GM18505 (cell line): ENCODE measurements around the gene TEX48.

Source experiments
- ATAC-seq: cut with Tn5 transposase; IDR thresholded peaks from one replicate; pipeline ENCODE4 v1.9.1; 2021; ENCODE audit not compliant: unreplicated experiment
- POLR2A ChIP-seq: IDR thresholded peaks from 4 replicates; pipeline ENCODE4 v1.6.1; 2011; ENCODE audit warnings: borderline replicate concordance; ENCODE audit not compliant: insufficient read depth, insufficient read length; ENCODE audit errors: extremely low read depth

The TEX48 gene

GRCh38 chr9:114641967-114642366, 40.0 kb downstream of the TEX48 start:
- no peak for ATAC-seq
- TF ChIP-seq POLR2A, result no peak

- no peak for TF ChIP-seq POLR2A
- ATAC-seq, result no peak
These were observed 43.6 kb downstream of the TEX48 start for GRCh38 chr9:114638404-114638803.

DNA sequence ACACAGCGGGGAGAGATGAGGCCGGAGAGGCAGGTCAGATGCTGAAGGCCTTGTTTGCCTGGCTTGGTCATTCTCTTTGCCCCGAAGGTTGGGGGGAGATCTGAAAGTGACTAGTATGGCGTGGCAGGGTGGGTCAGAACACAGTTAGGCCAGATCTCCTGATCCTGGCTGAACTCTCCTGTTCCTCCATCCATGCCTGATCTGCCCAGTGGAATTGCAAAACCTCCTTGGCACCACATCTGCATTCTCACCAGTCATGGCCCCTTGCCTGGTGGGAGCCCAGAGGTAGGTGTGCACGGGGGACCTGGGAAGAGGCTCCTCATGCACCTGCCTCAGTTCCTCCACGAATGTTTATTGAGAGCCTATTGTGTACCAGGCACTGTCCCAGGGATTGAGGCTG, 47.6 kb downstream of the TEX48 start:
- ATAC-seq, result no peak
- no peak for TF ChIP-seq POLR2A

DNA sequence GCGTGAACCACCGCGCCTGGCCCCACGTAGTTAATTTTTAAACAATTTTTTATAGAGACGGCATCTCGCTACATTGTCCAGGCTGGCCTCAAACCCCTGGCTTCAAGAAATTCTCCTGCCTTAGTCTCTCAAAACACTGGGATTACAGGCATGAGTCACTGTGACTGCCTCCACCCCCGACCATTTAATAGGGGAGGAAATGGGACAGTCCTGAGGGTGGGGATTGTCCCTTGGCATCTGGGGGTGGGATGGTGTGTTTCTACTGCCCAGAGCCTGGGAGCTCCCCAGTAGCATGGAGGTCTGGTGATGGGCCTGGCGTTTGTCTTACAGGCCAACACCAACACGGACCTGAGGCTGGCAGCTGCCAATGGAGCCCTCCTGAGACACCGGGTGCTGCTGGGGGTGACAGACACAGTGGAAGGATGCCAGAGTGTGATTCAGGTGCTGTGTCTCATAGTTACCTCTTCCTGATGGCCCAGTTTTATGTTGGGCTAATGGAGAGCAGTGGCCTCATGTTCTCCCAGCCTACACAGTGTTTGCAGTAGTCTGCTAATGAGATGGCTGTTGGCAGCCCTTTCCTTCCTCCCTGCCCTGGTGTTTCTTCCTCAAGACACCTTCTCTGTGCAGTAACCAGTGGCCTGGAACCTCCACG, 48.4 kb downstream of the TEX48 start:
- ATAC-seq, result no peak
- TF ChIP-seq POLR2A, result no peak

- no peak for TF ChIP-seq POLR2A
- ATAC-seq, result no peak
These were observed 50.8 kb downstream of the TEX48 start for GRCh38 chr9:114631166-114631565.

- ATAC-seq, result no peak
- TF ChIP-seq POLR2A, result no peak
These were observed 52.4 kb downstream of the TEX48 start for GRCh38 chr9:114629563-114630090.

GRCh38 chr9:114627553-114627952, 54.4 kb downstream of the TEX48 start:
- ATAC-seq, result no peak
- no peak for TF ChIP-seq POLR2A

GRCh38 chr9:114626415-114627020, 55.5 kb downstream of the TEX48 start:
- no peak for ATAC-seq
- TF ChIP-seq POLR2A, result no peak

GRCh38 chr9:114624677-114625076, 57.3 kb downstream of the TEX48 start:
- no peak for ATAC-seq
- no peak for TF ChIP-seq POLR2A

GRCh38 chr9:114621975-114622609, 59.9 kb downstream of the TEX48 start:
- no peak for TF ChIP-seq POLR2A
- ATAC-seq, result no peak

GRCh38 chr9:114621561-114621960, 60.4 kb downstream of the TEX48 start:
- no peak for ATAC-seq
- TF ChIP-seq POLR2A, result no peak

DNA sequence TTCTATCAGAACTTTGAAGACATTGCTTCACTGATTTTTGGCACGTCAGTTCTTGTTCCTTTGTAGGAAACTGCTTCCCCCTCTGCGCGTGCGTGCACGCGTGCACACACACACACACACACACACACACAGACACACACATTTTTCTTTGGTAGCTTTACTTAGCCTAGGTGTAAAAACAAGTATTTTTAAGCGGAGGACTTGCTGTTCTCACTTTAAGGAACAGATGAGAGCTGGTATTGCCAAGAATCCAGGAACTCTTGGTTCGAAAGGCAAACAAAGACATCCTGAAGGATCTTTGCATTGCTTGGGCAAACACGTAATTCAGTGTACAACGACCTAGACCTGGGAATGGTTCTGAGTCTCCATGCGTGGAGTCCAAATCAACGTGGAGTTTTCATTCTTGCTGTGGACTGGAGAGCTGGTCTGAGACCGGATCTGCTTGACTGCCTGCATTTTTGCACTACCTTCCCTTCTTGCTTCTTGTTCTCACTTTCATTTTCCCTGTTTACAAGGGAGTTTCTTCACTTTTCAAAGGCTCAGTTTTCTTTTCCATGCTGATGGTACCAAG, 62.7 kb downstream of the TEX48 start:
- TF ChIP-seq POLR2A, result peak; percentile 21
- no peak for ATAC-seq

DNA sequence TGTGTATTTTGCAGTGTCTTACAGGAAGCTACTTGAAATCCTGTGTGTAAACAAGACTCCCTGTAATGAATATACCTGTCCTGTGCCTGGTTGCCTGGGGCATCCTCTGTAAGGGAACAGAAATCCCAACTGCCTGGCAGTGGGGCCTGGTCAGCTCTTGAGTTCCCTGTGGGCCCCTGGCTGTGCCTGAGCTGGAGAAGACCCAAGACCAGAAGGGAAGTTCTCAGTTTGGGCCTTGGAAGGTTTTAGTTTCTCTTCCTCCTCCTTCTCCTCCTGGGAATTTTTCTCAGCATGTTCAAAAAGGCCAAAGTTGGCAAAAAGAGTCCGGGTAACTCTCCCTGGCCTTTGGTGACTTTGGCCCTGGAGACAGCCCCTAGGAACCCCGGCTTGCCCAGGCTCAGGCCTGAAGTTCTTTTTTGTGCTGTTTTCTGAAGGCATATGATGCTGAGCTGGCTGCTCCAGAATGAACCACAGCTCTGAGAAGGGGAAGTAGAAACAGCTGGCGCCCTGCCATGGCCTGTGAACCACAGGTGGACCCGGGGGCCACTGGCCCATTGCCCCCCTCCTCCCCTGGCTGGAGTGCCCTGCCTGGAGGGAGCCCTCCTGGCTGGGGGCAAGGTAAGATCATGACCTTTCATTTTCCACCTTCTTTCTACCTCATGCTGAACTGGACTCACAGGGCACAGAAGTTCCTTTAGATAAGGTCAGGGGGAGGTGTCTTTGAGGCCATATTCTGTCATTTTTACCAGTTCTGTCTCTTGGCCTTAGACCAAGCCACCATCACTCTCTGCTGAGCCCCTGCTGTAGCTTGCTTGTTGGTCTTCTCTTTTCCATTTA, 65.1 kb downstream of the TEX48 start:
- ATAC-seq, result peak; percentile 69
- no peak for TF ChIP-seq POLR2A
